Measurements from ENCODE around the gene SMIM27. TPM values are rescaled to one million over a fixed set of nuclear protein-coding genes. Genes with fewer than 3 reads are reported as not detected.
"Not testable (repeated sequence)": the region's sequence is repeated elsewhere in the genome, so short reads cannot be mapped to it uniquely, and the experiment has no call there.

The SMIM27 gene
- total and polyA plus RNA-seq, 2 experiments from 2014 or later = 6.5 to 47.1 TPM

DNA sequence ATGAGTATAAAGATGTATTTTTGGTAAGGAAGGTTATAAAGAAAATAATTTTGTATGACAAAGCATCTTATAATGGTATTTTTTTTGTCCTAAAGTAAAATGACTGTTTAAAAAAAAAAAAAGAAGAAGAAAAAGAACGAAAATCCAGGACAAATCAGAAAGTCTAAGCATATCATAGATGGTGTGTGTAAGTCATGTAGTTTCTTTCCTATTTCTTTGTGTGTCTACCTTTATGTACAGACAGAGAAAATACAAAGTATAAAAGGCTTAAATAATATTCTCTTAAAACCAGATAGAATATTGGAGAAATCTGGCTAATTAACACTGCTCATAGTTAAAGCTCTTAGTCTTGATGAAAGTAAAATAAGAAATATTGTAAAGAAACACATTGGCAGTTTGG is 33.9 kb upstream of the SMIM27 start:
- Histone ChIP-seq H3K36me3 (no peaks in the 10 kb centered on the region), H3K4me1 (ENCODE audit: low read depth) (no peaks in the 10 kb centered on the region), H3K4me3 (no peak overlapping the region), H3K27ac (no peak overlapping the region), H3K27me3 (no peaks in the 10 kb centered on the region), H3K9me3 (ENCODE audit: low read depth) (no peaks in the 10 kb centered on the region)
- no peak for DNase-seq (ENCODE audit: low read depth in 1 of 2, low spot score in 1 of 2)
- no peak for TF ChIP-seq CTCF (IDR thresholded peaks at IDR 0.05; ENCODE audit: low read depth, low read length)

DNA sequence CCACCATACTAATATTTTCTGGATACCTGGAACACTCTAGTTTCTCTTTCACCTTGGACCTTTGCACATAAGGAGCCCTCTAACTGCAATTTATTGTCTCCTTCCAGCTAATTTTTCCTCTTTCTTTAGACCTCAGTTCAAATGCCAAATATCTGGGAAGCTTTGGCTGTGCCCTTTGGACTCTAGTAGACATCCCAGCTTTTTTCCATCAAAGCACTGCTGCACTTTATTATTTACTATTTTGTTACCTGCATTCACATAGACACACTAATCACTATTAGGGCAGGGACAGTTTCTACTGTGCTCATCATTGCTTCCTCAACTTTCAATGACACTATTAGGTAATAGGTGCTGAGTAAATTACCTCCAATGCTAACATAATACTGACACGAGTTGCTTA is 28.2 kb upstream of the SMIM27 start:
- TF ChIP-seq CTCF (IDR thresholded peaks at IDR 0.05; ENCODE audit: low read depth, low read length) = no peak
- Histone ChIP-seq H3K27me3 (no peaks in the 10 kb centered on the region), H3K9me3 (ENCODE audit: low read depth) (no peaks in the 10 kb centered on the region), H3K36me3 (no peaks in the 10 kb centered on the region), H3K4me1 (ENCODE audit: low read depth) (peaks cover 4% of the 10 kb centered on the region), H3K27ac (no peak overlapping the region), H3K4me3 (no peak overlapping the region)
- DNase-seq (ENCODE audit: low read depth in 1 of 2, low spot score in 1 of 2) = no peak

DNA sequence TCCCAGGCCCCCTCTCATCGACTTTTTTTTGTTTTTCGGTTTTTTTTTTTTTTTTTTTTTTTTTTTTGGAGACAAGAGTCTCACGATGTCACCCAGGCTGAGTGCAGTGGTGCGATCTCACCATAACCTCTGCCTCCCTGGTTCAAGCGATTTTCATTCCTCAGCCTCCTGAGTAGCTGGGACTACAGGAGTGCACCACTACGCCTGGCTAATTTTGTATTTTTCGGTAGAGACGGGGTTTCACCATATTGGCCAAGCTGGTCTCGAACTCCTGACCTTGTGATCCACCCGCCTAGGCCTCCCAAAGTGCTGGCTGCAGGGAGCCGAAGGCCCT is 27.6 kb upstream of the SMIM27 start:
- not testable (repeated sequence) for H3K4me3 ChIP-seq; H3K36me3 ChIP-seq; DNase-seq (ENCODE audit: low read depth in 1 of 2, low spot score in 1 of 2); H3K4me1 ChIP-seq (ENCODE audit: low read depth); H3K27ac ChIP-seq; H3K9me3 ChIP-seq (ENCODE audit: low read depth); H3K27me3 ChIP-seq

DNA sequence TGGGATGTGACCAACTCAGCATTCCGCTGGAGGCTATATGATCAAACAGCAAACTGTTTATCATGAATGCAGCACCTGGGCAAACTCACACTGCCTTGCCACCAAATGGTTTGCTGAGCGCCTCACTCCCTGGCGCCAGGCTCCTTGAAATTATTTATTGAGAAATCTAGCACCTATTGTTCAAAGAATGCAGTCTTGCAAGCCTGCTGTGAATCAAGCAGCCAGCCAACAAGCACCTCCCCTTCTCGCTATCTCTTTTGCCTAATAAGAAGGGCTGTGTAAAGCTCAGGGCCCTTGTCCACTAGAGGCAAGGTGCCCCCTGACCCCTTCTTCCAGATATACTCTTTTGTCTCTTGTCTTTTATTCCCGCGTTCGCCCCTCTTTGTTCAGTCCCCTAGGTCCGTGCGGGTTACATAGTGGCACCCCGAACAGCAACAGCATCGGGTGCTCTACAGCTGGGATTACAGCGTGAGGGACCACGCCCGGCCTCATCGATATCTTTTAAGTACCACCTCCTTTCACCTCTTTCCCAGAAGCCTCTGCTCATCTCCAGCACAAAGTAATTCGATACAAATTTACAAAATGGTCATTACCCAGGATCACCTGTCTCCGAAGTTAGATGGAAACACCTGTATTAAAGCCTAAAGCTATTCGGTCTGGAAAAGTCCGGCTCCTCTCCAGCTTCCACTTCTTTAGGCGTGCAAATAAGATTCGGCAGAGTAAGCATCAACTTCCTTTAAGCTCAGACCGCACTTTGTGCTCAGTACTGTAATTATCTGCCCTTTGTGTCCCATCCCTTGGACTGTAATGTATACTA is 27.0 kb upstream of the SMIM27 start:
- DNase-seq (ENCODE audit: low read depth in 1 of 2, low spot score in 1 of 2) = peak in 1 of 2 donors; percentile 28
- no peaks in the 10 kb centered on the region for H3K9me3 ChIP-seq (ENCODE audit: low read depth)
- peaks cover 4% of the 10 kb centered on the region for H3K4me1 ChIP-seq (ENCODE audit: low read depth)
- peak overlapping the region; percentile 79 for H3K4me3 ChIP-seq
- H3K27ac ChIP-seq = no peak overlapping the region
- no peak for TF ChIP-seq CTCF (IDR thresholded peaks at IDR 0.05; ENCODE audit: low read depth, low read length)
- no peaks in the 10 kb centered on the region for H3K27me3 ChIP-seq
- no peaks in the 10 kb centered on the region for H3K36me3 ChIP-seq

- H3K9me3 ChIP-seq (ENCODE audit: low read depth) = no peaks in the 10 kb centered on the region
- no peak for DNase-seq (ENCODE audit: low read depth in 1 of 2, low spot score in 1 of 2)
Observed at GRCh38 chr9:32525709-32526030, 26.5 kb upstream of the SMIM27 start.

More at GRCh38 chr9:32525709-32526030, 26.5 kb upstream of the SMIM27 start:
- no peaks in the 10 kb centered on the region for H3K27me3 ChIP-seq
- H3K4me1 ChIP-seq (ENCODE audit: low read depth) = peaks cover 4% of the 10 kb centered on the region
- H3K4me3 ChIP-seq = peak overlapping the region; percentile 79
- TF ChIP-seq CTCF (IDR thresholded peaks at IDR 0.05; ENCODE audit: low read depth, low read length) = no peak
- no peaks in the 10 kb centered on the region for H3K36me3 ChIP-seq
- H3K27ac ChIP-seq = peak overlapping the region; percentile 78
